Ovary (tissue), 9 donors: ENCODE data around the gene INCA1. TPM values are rescaled to one million over a fixed set of nuclear protein-coding genes. Genes with fewer than 3 reads are reported as not detected.

Source experiments
- DNase-seq, 5 donors: peaks; one replicate each; pipeline ENCODE4 v3.0.0-alpha.2; 2019 to 2020
- H3K27ac ChIP-seq, 2 donors: fragments of 200-600 bp; one replicate each; pipeline versions ENCODE4 v1.5.1 to v1.8.0; 2019 to 2022
- H3K27me3 ChIP-seq: fragments of 200-600 bp; one replicate; pipeline ENCODE4 v1.8.0; 2022
- H3K36me3 ChIP-seq: fragments of 200-600 bp; sonication (generic); one replicate; pipeline ENCODE4 v1.5.1; 2019
- H3K4me1 ChIP-seq: one replicate; pipeline ENCODE4 v1.8.1; 2013; ENCODE audit warnings: mild to moderate bottlenecking, moderate library complexity; ENCODE audit not compliant: insufficient read depth
- H3K4me3 ChIP-seq: fragments of 200-600 bp; sonication (generic); one replicate; pipeline ENCODE4 v1.5.1; 2017
- H3K9me3 ChIP-seq, 2 donors: fragments of 200-600 bp in 1 of 2; sonication (generic) in 1 of 2; one replicate each; pipeline versions ENCODE4 v1.5.1 to v1.8.1; 2013 to 2019; ENCODE audit warnings: mild to moderate bottlenecking in 1 of 2, moderate library complexity in 1 of 2
- EP300 ChIP-seq: sonication (generic); formaldehyde crosslinking; IDR thresholded peaks from one replicate; pipeline ENCODE4 v1.6.1; 2017; ENCODE audit warnings: antibody characterized with exemption
- POLR2A ChIP-seq: fragments of 450-650 bp; IDR thresholded peaks from one replicate; pipeline ENCODE4 v1.6.1; 2017; ENCODE audit warnings: antibody characterized with exemption, mild to moderate bottlenecking, moderate library complexity
- WGBS, 3 donors: extraction: QIAGEN DNeasy Blood & Tissue Kit in 1 of 3; methylation state at CpG; one replicate each; pipeline versions ENCODE4 v1.1.5 to v1.1.7; 2013 to 2017; 5-methylcytosine and 5-hydroxymethylcytosine counted together
- intact Hi-C, 4 donors: fragments of 100-400 bp; cut with DNase I; formaldehyde crosslinking; loops; one replicate each; pipeline versions ENCODE4 v1.11.0 to v1.15.1; 2022 to 2023
- polyA plus RNA-seq, 2 donors: library from polyadenylated mRNA; stranded (reverse); fragments of 200-250 nt in 1 of 2; fragments of 350-450 nt in 1 of 2; fragmentation: Illumina TruSeq in 1 of 2; extraction: RNeasy Lipid Tissue Mini Kit (QIAGEN cat#74804) in 1 of 2; gene quantifications; one replicate each; pipeline ENCODE4 v1.2.3, GENCODE V29; 2013 to 2014
- total RNA-seq, 7 donors: library from RNA; depleted of rRNA in 2 of 7; stranded (reverse); fragments of >200 nt in 2 of 7; fragmentation: NEBNext Ultra II Directional in 3 of 7; extraction: Animal tissue kit (Norgen Biotek cat#: 25700) in 3 of 7; gene quantifications; one replicate each; pipeline versions ENCODE4 v1.1.0 to v1.2.4, GENCODE V29; 2016 to 2023
- TF ChIP-seq, protein P1 (sequence below), 3 donors: fragments of 450-650 bp in 2 of 3; fragments of 200-600 bp in 1 of 3; IDR thresholded peaks; one replicate each; pipeline versions ENCODE4 v1.5.1 to v1.8.0; 2016 to 2022; ENCODE audit warnings: antibody characterized with exemption in 3 of 3, mild to moderate bottlenecking in 1 of 3
- donor health status: DM: no; HTN: no; CAD: no; lungs with moderate emphysema.
- donor health status: DM: no; HTN: no; CAD: no.
- donor health status: Bipolar disorder and iron deficiency.
- donor health status: DM: yes; HTN: yes; CAD: no.
- donor health status: DM: no; HTN: no; CAD: no.
- donor health status: DM: yes; HTN: yes; CAD: no.

The INCA1 gene
- total and polyA plus RNA-seq, 9 donors: 0.95 to 5.0 (median 1.9) TPM

DNA sequence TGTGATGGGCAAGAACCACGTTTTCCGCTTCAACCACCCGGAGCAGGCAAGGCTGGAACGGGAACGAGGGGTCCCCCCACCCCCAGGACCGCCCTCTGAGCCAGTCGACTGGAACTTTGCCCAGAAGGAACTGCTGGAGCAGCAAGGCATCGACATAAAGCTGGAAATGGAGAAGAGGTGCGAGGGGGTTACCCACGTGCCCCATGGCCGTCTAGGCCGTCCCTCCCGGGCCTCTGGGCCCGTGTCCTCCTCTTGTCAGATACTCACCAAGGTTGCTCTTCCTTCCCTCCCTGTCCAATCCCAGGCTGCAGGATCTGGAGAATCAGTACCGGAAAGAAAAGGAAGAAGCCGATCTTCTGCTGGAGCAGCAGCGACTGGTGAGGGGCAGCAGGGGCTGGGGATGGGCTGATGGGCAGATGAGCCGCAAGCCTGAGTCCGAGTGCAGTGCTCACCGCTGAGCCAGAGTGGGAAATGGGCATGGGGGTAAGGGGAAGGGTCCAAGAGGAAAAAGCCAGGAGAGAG, 23.2 kb upstream of the INCA1 start:
- intact Hi-C loops: no loop called here
- Histone ChIP-seq H3K27ac (no peak overlapping the region), H3K4me3 (no peak overlapping the region), H3K36me3 (no peaks in the 10 kb centered on the region), H3K4me1 (no peaks in the 10 kb centered on the region), H3K9me3 (no peaks in the 10 kb centered on the region), H3K27me3 (no peaks in the 10 kb centered on the region)
- DNase-seq: no peak
- 76 to 83% (median 78%) methylated on average over 20 of the region's 20 CpGs for WGBS, 3 donors
- TF ChIP-seq POLR2A (no peak), EP300 (no peak)
- TF ChIP-seq, protein P1, sequence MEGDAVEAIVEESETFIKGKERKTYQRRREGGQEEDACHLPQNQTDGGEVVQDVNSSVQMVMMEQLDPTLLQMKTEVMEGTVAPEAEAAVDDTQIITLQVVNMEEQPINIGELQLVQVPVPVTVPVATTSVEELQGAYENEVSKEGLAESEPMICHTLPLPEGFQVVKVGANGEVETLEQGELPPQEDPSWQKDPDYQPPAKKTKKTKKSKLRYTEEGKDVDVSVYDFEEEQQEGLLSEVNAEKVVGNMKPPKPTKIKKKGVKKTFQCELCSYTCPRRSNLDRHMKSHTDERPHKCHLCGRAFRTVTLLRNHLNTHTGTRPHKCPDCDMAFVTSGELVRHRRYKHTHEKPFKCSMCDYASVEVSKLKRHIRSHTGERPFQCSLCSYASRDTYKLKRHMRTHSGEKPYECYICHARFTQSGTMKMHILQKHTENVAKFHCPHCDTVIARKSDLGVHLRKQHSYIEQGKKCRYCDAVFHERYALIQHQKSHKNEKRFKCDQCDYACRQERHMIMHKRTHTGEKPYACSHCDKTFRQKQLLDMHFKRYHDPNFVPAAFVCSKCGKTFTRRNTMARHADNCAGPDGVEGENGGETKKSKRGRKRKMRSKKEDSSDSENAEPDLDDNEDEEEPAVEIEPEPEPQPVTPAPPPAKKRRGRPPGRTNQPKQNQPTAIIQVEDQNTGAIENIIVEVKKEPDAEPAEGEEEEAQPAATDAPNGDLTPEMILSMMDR (IDR thresholded peaks at IDR 0.05): no peak

DNA sequence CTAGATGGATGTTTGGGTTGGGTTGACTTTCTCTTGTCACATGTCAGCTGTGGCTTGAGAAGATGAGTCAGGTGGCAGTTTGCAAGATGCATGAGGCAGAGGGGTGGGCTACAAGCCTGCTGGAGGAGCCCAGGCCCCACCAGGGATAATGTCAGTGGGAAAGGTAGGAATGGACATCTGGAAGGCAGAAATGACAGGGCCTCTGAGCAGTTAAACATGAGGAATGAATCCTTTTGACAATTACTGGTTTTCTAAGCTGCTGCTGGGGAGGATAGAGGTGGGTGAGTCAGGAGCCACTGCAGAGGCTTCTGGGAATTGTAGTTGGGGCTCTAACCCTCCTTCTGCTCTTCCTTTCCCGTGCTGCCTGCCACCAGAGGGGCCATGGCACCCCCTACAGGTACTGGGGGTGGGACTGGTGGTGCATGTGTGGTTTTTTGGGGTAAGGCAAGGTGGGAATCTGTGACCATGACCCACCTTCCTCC, 22.2 kb upstream of the INCA1 start:
- Histone ChIP-seq H3K27ac (no peak overlapping the region), H3K4me1 (no peaks in the 10 kb centered on the region), H3K4me3 (no peak overlapping the region), H3K36me3 (no peaks in the 10 kb centered on the region), H3K27me3 (no peaks in the 10 kb centered on the region), H3K9me3 (no peaks in the 10 kb centered on the region)
- 24 to 43% (median 39%) methylated on average over 1 of the region's 1 CpG for WGBS, 3 donors
- TF ChIP-seq POLR2A (no peak), EP300 (no peak)
- TF ChIP-seq, protein P1 (IDR thresholded peaks at IDR 0.05): no peak
- DNase-seq: no peak
- intact Hi-C loops: loop anchor here in 1 of 4 donors (10.0 kb wide), 1 partner anchor 45 kb away; no protein-coding TSS in a partner anchor

DNA sequence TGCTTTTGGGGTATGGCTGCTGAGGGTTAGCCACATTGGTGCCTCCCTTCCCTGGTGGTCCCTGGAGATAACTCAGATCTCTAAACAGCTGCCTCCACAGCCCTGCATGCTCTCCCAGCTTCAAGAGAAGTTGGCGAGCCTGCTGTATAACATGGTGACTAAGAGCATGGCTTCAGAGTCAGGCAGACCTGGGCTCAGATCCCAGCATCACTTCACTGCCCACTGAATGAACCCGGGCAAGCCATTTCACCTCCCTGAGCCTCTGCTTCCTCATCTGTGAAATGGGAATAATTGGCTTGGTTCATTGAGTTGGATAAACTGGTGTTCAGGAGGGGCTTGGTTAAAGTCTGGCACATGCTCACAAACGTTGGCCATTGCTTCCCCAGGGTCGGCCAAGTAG, 17.0 kb upstream of the INCA1 start:
- Histone ChIP-seq H3K27me3 (no peaks in the 10 kb centered on the region), H3K27ac (no peak overlapping the region), H3K9me3 (no peaks in the 10 kb centered on the region), H3K4me1 (no peaks in the 10 kb centered on the region), H3K36me3 (no peaks in the 10 kb centered on the region), H3K4me3 (no peak overlapping the region)
- no peak for DNase-seq
- intact Hi-C loops: loop anchor here in 1 of 4 donors (10.0 kb wide), 1 partner anchor 50 kb away; no protein-coding TSS in a partner anchor
- WGBS, 3 donors: 65 to 76% (median 71%) methylated on average over 4 of the region's 4 CpGs
- TF ChIP-seq EP300 (no peak), POLR2A (no peak)
- TF ChIP-seq, protein P1 (IDR thresholded peaks at IDR 0.05): no peak

DNA sequence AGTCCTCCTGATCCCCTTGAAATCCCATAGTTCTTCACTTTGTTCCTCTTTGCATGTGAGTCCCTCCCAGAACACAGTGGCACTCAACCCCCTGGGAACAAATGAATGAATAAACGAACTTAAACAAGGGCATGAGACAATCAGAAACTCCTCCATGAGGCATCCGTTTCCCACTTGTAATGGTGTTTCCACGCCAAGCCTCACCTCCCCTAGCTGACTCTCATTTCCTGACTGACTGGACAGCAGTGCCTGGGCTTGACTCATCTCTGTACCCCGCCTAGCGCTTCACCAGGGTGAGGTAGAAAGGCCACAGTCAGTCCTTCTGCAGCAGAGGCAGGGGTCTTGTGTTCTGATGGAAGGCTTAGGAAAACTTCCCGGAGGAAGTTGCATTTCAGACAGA, 14.6 kb upstream of the INCA1 start:
- H3K27ac ChIP-seq: no peak overlapping the region
- no peaks in the 10 kb centered on the region for H3K36me3 ChIP-seq
- intact Hi-C loops: loop anchor here in 1 of 4 donors (10.0 kb wide), 1 partner anchor 53 kb away; no protein-coding TSS in a partner anchor
- DNase-seq: no peak
- no peaks in the 10 kb centered on the region for H3K4me1 ChIP-seq
- TF ChIP-seq POLR2A: no peak
- no peak for TF ChIP-seq EP300
- TF ChIP-seq, protein P1 (IDR thresholded peaks at IDR 0.05): no peak
- WGBS, 3 donors: 85 to 86% (median 86%) methylated on average over 6 of the region's 6 CpGs
- no peak overlapping the region for H3K4me3 ChIP-seq
- H3K27me3 ChIP-seq: no peaks in the 10 kb centered on the region
- H3K9me3 ChIP-seq: no peaks in the 10 kb centered on the region
